Liver (tissue), 3 donors: ENCODE data around the gene ATP2B1.

ENCODE experiments used
- CTCF ChIP-seq: fragments of 150-350 bp; IDR thresholded peaks from 2 replicates; pipeline ENCODE4 v1.5.1; 2017; ENCODE audit warnings: improper control_type of control experiment, low read depth, low read length; ENCODE audit not compliant: missing input control
- GABPA ChIP-seq, 2 donors: IDR thresholded peaks in 1 of 2; conservative IDR thresholded peaks in 1 of 2; 2 replicates each; pipeline ENCODE4 v1.6.1; 2016; ENCODE audit warnings: antibody characterized with exemption in 2 of 2, mild to moderate bottlenecking in 1 of 2, moderate library complexity in 1 of 2
- SP1 ChIP-seq: IDR thresholded peaks from 2 replicates; pipeline ENCODE4 v1.6.1; 2018; ENCODE audit warnings: antibody characterized with exemption, mild to moderate bottlenecking
- donor health status: healthy.
- donor health status: healthy.

GRCh38 chr12:89669197-89669596 is 39.4 kb downstream of the ATP2B1 start:
- TF ChIP-seq CTCF (no peak), SP1 (no peak), GABPA (IDR thresholded peaks at IDR 0.05 in 1 of 2, conservative IDR thresholded peaks at IDR 0.05 in 1 of 2) (no peak)
